OCI-LY7 (cell line): ENCODE data around the gene NGF. TPM values are rescaled to one million over a fixed set of nuclear protein-coding genes. Genes with fewer than 3 reads are reported as not detected.

Experiments
- BruUV-seq: library from RNA; stranded (reverse); fragments of 400-500 nt; replicated peaks from 2 replicates; lab custom pipeline; 2021; lab: Mats Ljungman, UMichigan
- CTCF ChIA-PET: fragments of 300-600 bp; sonication (Branson Sonifier 250); formaldehyde crosslinking; loops from one replicate; lab custom pipeline; 2022; ENCODE audit warnings: antibody characterized with exemption; ENCODE audit not compliant: unreplicated experiment; lab: Charles Lee
- POLR2A ChIA-PET: fragments of 300-600 bp; sonication (Branson Sonifier 250); formaldehyde crosslinking; loops from one replicate; lab custom pipeline; 2022; ENCODE audit warnings: antibody characterized with exemption; lab: Charles Lee
- DNase-seq: peaks from one replicate; pipeline ENCODE4 v3.0.0-alpha.2; 2015; ENCODE audit warnings: low spot score
- H2AFZ ChIP-seq: fragments of 200-600 bp; sonication (generic), shearing (Covaris generic); 2 replicates; pipeline ENCODE4 v1.6.1; 2014; ENCODE audit warnings: mild to moderate bottlenecking, antibody characterized with exemption, low read length, moderate library complexity
- H3K27ac ChIP-seq: fragments of 200-600 bp; sonication (generic); 2 replicates; pipeline ENCODE4 v1.5.1; 2014; ENCODE audit warnings: mixed run types, low read depth, mild to moderate bottlenecking, moderate library complexity, low read length, inconsistent platforms; ENCODE audit not compliant: poor library complexity, severe bottlenecking
- H3K36me3 ChIP-seq: fragments of 200-600 bp; sonication (generic); 2 replicates; pipeline ENCODE4 v1.6.1; 2014; ENCODE audit warnings: mild to moderate bottlenecking, antibody characterized with exemption, low read length, moderate library complexity, mixed read lengths; ENCODE audit not compliant: insufficient read depth
- H3K4me1 ChIP-seq: fragments of 200-600 bp; sonication (generic); 2 replicates; pipeline ENCODE4 v1.5.1; 2014; ENCODE audit warnings: mild to moderate bottlenecking, low read length; ENCODE audit not compliant: insufficient read depth, poor library complexity, severe bottlenecking
- H3K4me2 ChIP-seq: fragments of 200-600 bp; sonication (generic); 2 replicates; pipeline ENCODE4 v1.6.1; 2014; ENCODE audit warnings: mild to moderate bottlenecking, low read length
- H3K4me3 ChIP-seq: fragments of 200-600 bp; sonication (generic); 2 replicates; pipeline ENCODE4 v1.5.1; 2014; ENCODE audit warnings: mild to moderate bottlenecking, low read depth, low read length; ENCODE audit not compliant: poor library complexity, severe bottlenecking
- H3K79me2 ChIP-seq: fragments of 200-600 bp; sonication (generic); 2 replicates; pipeline ENCODE4 v1.6.1; 2016; ENCODE audit warnings: low read depth, mild to moderate bottlenecking, low read length, moderate library complexity, mixed read lengths; ENCODE audit not compliant: insufficient read depth
- H3K9me2 ChIP-seq: fragments of 200-600 bp; sonication (generic); 2 replicates; pipeline ENCODE4 v1.6.1; 2016; ENCODE audit warnings: mild to moderate bottlenecking, low read length, mixed read lengths; ENCODE audit not compliant: insufficient read depth
- H3K9me3 ChIP-seq: fragments of 200-600 bp; sonication (generic); 2 replicates; pipeline ENCODE4 v1.6.1; 2014; ENCODE audit warnings: mild to moderate bottlenecking, mixed run types, low read length, mixed read lengths
- H4K20me1 ChIP-seq: fragments of 200-600 bp; sonication (generic); 2 replicates; pipeline ENCODE4 v1.6.1; 2014; ENCODE audit warnings: mild to moderate bottlenecking, antibody characterized with exemption, low read length, moderate library complexity, mixed read lengths; ENCODE audit not compliant: insufficient read depth
- EZH2phosphoT487 ChIP-seq: fragments of 200-600 bp; sonication (generic); IDR thresholded peaks from 2 replicates; pipeline ENCODE4 v1.6.1; 2018; ENCODE audit warnings: low read depth, borderline replicate concordance, mild to moderate bottlenecking, mixed run types, antibody characterized with exemption, low read length, moderate library complexity, mixed read lengths
- intact Hi-C: fragments of 100-400 bp; cut with micrococcal nuclease; formaldehyde crosslinking; loops from one replicate; pipeline ENCODE4 v1.10.0; 2022; ENCODE audit not compliant: unreplicated experiment
- total RNA-seq, 2 experiments: library from RNA; depleted of rRNA in 1 of 2; stranded (reverse); fragments of >200 nt in 1 of 2; shearing (Covaris generic) in 1 of 2; gene quantifications; 2 replicates each; pipeline ENCODE4 v1.2.3, GENCODE V29; 2014 to 2022
- TF ChIP-seq, protein P1 (sequence below): fragments of 200-600 bp; sonication (generic); conservative IDR thresholded peaks from 2 replicates; pipeline ENCODE4 v1.5.1; 2014; ENCODE audit warnings: mild to moderate bottlenecking, antibody characterized with exemption, low read length, moderate library complexity, mixed read lengths

Gene NGF
- total RNA-seq, 2 experiments from 2014 or later, result not detected

DNA sequence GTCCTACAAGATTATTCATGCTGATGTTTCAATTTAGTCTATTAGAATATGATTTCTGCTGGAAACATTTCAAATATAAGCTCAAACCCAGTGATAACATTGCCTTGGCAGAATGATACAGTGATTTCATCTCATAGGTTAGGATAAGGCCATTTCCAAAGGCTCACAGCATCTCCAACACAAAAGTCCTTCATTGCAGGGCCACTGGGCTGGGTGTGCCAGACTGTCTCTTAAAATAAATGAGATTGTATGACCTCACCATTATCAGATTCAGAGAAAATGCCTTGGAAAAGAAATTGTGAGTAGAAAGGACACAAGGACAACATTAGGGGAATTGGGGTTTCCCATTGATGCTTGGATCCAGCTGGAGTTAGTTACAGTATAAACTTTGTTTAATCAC lies 30.4 kb downstream of the NGF start:
- H3K36me3 ChIP-seq, result no peaks in the 10 kb centered on the region
- no peak overlapping the region for H3K4me2 ChIP-seq
- ChIA-PET POLR2A (interaction anchor here (1.0 to 2.0 kb wide), 2 partner anchors 11 to 156 kb away, joined by 3 to 6 read pairs; no protein-coding TSS in a partner anchor), CTCF (no interaction called here)
- BruUV-seq, result no TSS peak
- DNase-seq, result no peak
- H3K79me2 ChIP-seq, result no peaks in the 10 kb centered on the region
- no peak overlapping the region for H3K27ac ChIP-seq
- H4K20me1 ChIP-seq, result no peaks in the 10 kb centered on the region
- H3K4me3 ChIP-seq, result no peak overlapping the region
- peaks cover 28% of the 10 kb centered on the region for H3K4me1 ChIP-seq
- TF ChIP-seq, protein P1, sequence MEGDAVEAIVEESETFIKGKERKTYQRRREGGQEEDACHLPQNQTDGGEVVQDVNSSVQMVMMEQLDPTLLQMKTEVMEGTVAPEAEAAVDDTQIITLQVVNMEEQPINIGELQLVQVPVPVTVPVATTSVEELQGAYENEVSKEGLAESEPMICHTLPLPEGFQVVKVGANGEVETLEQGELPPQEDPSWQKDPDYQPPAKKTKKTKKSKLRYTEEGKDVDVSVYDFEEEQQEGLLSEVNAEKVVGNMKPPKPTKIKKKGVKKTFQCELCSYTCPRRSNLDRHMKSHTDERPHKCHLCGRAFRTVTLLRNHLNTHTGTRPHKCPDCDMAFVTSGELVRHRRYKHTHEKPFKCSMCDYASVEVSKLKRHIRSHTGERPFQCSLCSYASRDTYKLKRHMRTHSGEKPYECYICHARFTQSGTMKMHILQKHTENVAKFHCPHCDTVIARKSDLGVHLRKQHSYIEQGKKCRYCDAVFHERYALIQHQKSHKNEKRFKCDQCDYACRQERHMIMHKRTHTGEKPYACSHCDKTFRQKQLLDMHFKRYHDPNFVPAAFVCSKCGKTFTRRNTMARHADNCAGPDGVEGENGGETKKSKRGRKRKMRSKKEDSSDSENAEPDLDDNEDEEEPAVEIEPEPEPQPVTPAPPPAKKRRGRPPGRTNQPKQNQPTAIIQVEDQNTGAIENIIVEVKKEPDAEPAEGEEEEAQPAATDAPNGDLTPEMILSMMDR, result no peak
- TF ChIP-seq EZH2phosphoT487, result no peak
- H3K9me2 ChIP-seq, result no peaks in the 10 kb centered on the region
- no peaks in the 10 kb centered on the region for H3K9me3 ChIP-seq
- intact Hi-C loops, result no loop called here
- H2AFZ ChIP-seq, result no peak overlapping the region

DNA sequence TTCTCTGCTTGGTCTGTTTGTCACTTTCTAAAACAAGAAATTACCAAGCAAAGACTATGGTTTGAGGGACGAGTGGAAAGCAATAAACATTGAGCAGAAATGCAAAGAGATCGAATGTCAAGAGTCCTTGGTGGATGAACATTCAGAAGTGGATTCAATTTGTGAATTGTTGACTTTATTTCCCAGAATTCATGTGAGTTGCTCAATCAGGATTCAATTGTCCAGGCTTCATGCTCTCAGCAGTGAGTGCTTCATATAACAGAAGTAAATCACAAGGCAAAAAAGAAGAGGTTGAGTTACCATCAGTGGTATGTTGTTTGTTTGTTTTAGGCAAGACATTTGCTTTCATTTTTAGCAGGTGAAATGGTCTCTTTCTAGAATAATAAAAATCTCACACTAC lies 31.9 kb downstream of the NGF start:
- Histone ChIP-seq H3K9me3 (no peaks in the 10 kb centered on the region), H3K4me2 (no peak overlapping the region), H3K9me2 (no peaks in the 10 kb centered on the region), H3K4me1 (peaks cover 13% of the 10 kb centered on the region), H2AFZ (no peak overlapping the region), H4K20me1 (no peaks in the 10 kb centered on the region), H3K4me3 (no peak overlapping the region), H3K36me3 (no peaks in the 10 kb centered on the region), H3K27ac (no peak overlapping the region), H3K79me2 (no peaks in the 10 kb centered on the region)
- TF ChIP-seq EZH2phosphoT487, result no peak
- TF ChIP-seq, protein P1, result no peak
- CTCF ChIA-PET, result no interaction called here
- DNase-seq, result no peak
- no TSS peak for BruUV-seq
- POLR2A ChIA-PET, result interaction anchor here (2.0 kb wide), 1 partner anchor 9 kb away, joined by 6 read pairs; no protein-coding TSS in a partner anchor
- intact Hi-C loops, result no loop called here

DNA sequence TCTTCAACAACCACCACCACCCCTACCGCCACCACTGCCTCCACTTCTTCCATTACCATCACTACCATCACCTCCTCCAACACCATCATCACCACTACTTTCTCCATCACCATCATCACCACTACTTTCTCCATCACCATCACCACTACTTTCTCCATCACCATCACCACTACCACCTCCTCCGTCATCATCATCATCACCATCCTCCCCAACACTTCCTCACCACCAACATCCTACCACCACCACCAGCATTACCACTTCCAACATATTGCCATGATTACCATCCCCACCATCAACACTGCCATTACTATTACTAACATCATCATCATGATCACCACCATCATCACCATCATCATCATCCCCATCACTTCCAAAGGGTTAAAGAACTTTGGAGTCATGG lies 34.7 kb downstream of the NGF start:
- no TSS peak for BruUV-seq
- ChIA-PET POLR2A (no interaction called here), CTCF (no interaction called here)
- Histone ChIP-seq H3K4me2 (no peak overlapping the region), H2AFZ (no peak overlapping the region), H3K36me3 (no peaks in the 10 kb centered on the region), H3K4me1 (peaks cover 4% of the 10 kb centered on the region), H4K20me1 (no peaks in the 10 kb centered on the region), H3K79me2 (no peaks in the 10 kb centered on the region), H3K27ac (no peak overlapping the region), H3K9me3 (no peaks in the 10 kb centered on the region), H3K4me3 (no peak overlapping the region), H3K9me2 (no peaks in the 10 kb centered on the region)
- TF ChIP-seq EZH2phosphoT487, result no peak
- TF ChIP-seq, protein P1, result no peak
- no peak for DNase-seq
- intact Hi-C loops, result no loop called here
